GM19240 (cell line): ENCODE data around the gene IMPDH1.
"Not testable (repeated sequence)": the region's sequence is repeated elsewhere in the genome, so short reads cannot be mapped to it uniquely, and the experiment has no call there.

Source experiments
- DNase-seq: peaks from one replicate; pipeline ENCODE4 v3.0.0; 2011; ENCODE audit warnings: low spot score; ENCODE audit not compliant: insufficient read length

IMPDH1 gene

DNA sequence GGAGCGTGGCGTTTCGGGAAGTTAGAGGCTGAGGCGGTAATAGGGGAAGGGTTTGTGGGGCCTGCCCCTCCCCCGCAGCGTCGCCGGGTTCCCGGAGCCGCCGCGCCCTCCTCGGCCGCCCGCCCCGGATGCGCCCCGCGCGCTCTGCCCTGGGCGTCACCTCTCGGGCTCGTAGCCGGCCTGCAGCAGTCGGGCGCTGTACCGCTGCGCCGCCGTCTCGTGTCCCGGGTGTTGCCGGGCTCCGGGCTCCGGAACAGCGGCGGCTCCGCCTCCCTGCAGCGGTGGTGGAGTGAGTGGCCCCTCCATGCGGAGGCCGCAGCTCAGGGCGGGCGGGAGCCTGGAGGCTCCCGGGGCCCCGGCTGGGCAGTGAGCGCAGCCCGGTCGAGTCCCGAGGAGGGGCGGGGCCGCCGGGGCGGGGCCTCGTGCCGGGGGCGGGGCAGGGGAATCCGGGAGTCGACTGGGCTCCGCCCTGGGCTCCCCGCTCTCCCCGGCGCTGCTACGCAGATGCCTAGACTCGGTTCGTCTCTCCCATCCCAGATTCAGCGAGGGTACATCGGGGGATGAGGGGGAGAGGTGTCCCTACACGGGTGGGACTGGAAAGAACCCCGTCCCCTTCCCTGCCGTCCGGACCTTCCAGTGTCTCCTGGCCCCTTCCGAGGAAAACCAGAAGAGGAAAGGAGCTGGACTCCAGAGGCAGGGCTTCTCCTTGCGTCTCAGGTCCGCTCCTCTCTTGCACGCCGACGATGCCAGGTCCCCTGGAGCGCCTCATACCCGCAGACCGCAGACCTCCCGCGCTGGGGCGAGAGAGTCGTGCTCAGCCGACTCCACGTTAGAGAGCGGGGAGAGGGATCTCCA is at the start of gene IMPDH1:
Gene IMPDH1, minus strand, starts transcription at position 387 of the 855 bp plus-strand sequence. Its CDS starts 81 bp downstream, at position 306.
- peak; percentile 92 for DNase-seq

DNA sequence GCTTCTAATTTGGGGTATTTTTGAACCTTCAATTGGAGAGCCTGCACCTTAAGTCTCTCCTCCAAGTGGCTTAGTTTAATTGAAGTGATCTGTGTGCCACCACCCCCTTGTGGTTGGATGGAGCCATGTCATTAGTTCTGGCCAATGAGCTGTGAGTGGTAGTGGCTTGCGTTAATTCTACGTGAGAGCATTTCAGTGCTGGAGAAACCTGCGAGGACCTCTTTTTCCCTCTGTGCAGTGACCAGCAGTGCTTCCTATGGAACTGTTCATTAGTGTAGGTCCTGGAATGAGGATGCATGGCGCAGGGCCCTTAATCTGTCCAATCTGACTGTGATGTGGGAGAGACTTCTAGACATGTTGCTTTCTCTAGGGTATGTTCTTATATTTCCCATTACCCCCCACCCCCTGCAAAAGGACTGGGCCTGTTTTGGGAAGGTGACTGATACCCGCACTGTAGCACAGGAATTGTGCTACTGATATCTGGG is 49.7 kb upstream of the IMPDH1 start:
- DNase-seq = peak; percentile 43

DNA sequence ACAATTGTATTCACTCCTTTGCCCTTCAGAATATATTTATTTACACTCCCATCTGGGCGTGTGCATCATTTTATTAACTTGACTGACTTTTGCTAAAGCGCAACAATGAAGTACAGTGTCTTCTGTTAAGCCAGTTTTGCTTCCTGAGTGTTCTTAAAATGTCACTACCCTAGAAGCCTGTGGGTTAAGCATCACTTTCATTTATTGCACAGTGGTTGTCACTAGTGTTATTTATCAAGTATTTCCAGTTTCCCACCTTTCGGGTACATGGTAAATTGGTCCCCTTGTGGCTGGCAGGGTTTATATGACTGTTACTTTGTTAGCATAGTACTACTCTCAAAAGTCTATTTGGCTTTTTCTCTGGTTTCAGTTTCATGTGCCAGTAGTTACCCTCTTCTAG is 49.2 kb upstream of the IMPDH1 start:
- DNase-seq = peak; percentile 19

DNA sequence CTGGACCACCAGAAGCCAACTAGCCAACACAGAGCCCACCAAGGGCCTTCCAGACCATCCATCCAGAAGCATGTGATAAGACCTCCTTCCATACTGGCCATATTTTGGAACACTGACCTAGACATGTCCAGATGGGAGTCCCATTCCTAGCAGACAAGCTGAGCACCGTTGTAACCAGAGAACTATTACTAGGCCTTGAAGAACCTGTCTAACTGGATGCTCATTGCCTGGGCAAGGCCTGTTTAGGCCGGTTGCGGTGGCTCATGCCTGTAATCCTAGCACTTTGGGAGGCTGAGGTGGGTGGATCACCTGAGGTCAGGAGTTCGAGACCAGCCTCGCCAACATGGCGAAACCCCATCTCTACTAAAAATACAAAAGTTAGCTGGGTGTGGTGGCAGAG is 47.6 kb upstream of the IMPDH1 start:
- not testable (repeated sequence) for DNase-seq

DNA sequence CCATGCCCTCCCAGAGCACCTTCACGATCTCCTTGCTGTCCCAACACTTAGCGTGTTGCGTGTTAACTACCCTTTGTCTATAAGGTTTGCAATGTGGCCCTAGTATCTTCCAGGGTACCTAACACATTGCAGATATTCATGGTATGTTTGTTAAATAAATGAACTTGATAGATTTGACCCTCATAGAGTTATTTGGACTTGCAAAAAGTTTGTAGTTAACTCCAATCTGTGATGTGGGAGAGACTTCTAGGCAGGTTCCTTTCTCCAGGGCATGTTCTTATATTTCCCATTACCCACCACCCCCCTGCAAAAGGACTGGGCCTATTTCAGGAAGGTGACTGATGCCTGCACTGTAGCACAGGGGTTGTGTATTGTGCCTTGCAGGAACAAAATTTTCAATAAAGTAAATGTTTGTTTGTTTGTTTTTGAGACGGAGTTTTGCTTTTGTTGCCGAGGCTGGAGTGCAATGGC is 46.5 kb upstream of the IMPDH1 start:
- no peak for DNase-seq

DNA sequence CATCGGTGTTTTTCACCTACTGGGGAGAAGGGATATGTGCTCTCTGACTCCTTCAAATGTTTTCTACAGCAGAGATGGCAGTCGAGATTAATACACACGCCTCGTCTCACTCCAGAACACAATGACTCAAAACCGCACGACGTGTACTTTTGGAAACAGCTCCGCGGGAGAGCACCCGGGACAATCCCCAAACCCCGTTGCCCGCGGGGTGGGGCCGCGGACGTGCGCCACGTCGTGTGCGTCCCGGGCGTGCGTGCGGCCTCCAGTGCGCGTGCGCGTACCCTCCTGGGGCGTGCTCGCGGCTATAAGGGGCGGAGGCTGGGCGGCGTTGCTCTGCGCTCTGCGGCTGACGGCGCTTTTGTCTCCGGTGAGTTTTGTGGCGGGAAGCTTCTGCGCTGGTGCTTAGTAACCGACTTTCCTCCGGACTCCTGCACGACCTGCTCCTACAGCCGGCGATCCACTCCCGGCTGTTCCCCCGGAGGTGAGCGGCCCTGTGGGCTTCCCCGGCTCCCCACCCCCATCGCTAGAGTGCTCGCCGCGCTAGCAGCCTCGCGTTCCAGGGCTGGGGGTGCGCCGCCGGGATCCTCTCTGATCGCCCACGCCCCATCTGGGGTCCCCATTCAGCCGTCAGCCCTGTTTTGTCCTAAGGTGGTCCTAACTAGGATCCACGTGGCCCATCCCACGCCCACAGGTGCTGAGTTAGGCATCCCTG is 45.9 kb upstream of the IMPDH1 start, which contains the start of gene HILPDA:
Gene HILPDA, plus strand, starts transcription at position 336 of the 712 bp plus-strand sequence. CDS start 1,391 bp downstream, outside the sequence.
- DNase-seq = peak; percentile 85

DNA sequence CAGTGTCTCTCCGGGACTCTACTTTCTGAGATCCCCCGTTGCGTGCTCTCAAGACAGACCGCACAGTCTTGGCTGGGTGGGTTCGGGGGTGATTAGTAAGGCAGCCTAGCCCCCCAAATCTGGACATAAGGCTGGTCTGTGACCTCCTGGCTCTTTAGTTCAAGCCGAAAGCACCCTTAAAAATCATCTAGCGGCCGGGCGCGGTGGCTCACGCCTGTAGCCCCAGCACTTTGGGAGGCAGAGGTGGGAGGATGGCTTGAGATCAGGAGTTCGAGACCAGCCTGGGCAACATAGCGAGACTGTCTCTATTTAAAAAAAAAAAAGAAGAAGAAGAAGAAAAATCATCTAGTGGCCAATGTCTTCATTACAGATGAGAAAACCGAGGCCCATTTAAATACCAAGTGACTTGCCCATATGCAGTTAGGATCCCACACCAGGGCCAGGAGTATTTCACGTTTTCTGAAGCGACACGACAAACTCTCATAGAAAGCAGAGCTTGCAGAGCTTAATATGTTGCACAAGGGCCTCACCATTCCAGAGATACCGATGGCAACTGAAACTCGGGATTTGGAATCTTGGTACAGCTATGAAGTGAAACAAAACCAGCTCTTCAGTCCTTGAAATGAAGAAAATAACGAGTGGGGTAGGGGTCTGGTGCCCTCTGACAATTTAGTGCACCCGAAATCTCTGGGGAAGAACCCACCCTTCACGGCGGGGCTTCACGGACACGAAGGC is 45.2 kb upstream of the IMPDH1 start:
- DNase-seq = no peak

DNA sequence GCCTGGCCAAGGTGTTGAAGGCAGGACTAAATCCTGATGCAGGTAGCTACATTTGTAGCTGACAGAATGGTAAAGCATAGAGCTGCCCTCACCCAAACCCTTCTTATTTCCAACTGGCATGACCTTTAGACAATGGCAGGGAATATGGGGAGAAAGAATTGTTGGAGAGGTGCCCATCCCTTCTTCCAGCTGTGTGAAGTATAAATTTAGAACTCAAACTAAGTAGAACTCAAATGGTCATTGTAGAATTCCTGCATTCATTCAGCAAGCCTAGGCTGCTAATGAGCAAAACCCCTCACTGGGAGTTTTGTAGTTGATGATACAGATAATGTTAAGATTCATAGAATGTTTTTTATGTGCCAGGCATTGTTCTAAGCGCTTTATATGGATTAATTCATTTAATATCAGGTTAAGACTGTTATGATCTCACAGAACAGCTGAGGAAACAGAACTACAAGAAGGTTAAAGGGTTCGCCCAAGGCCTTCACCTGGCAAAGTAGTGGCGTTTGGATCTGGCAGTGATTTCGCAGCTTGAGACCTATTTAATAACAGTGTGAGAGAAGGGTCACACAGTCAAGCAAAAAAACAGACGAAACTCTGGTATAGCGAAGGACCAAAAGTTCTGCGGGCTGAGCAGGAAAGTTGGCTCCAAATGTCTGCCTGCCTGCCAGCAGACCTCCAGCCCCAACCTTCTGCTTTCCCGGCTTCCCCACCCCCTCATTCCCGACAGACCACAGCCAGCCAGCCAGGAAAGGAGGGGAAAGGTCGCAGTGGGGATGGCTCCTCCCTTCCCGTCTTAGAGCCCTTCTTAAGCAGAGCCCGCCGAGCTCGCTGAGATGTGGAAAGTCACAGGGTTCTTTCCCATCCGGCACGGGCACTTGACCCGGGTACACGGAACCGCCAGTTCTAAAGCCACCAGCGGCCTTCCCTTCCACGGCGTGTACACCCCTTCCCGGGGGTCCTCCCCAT is 44.3 kb upstream of the IMPDH1 start:
- no peak for DNase-seq

DNA sequence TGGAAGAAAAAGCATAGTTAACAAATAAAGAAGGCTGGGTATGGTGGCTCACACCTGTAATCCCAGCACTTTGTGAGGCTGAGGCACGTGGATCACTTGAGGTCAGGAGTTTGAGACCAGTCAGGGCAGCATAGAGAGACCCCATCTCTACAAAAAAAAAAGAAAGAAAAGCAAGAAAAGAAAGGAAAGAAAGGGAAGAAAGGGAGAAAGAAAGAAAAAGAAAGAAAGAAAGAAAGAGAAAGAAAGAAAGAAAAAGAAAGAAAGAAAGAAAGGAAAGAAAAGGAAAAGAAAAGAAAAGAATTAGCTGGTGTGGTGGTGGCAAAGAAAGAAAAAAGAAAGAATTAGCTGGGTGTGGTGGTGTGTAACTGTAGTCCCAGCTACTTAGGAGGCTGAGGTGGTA is 42.8 kb upstream of the IMPDH1 start:
- DNase-seq = no peak

DNA sequence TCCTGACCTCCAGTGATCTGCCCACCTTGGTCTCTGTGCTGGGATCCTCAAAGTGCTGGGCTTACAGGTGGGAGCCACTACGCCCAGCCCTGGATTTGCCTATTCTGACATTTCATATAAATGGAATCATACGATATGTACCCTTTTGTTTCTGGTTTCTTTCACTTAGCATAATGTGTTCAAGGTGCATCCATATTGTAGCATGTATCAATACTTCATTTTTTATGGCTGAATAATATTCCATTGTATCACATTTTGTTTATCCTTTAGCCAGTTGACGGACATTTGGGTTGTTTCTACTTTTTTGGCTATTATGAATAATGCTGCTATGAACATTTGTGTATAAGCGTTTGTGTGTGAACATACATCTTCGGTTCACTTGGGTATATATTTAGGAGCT is 41.1 kb upstream of the IMPDH1 start:
- no peak for DNase-seq

DNA sequence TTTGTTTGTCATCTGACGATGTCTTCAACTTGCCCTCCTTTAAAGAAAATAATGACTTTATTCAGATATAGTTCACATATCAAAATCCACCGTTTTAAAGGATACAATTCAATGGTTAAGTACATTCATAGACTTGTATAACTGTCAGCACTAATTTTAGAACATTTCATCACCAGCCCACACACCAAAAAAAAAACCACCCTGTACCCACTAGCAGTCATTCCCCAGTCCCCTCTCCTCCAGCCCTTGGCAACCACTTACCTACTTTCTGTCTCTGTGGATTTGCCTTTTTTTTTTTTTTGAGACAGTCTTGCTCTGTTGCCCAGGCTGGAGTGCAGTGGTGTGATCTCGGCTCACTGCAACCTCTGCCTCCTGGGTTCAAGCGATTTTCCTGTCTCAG is 40.6 kb upstream of the IMPDH1 start:
- DNase-seq = no peak

DNA sequence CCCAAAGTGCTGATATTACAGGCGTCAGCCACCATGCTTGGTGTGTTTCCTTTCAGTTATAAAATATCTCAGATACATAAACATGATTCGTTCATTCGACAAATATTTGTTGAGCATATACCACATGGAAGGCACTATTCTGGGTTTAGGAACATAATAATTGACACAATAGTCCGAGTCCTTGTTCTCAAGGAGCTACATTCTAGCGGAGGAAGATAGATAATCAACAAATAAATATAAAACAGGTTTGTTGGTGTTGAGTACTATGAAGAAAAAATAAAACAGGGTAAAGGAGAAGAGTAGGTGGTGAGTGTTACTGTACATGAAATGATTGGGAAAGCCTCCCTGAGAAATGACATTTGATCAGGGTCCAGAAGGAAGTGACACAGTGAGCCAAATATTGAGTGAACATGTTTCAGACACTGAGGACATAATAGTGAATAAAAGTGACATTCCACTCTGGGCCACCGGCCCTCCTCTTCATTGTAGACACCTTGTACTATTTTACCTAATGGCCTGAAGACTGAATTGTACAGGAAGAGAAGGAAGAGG is 39.0 kb upstream of the IMPDH1 start:
- no peak for DNase-seq

DNA sequence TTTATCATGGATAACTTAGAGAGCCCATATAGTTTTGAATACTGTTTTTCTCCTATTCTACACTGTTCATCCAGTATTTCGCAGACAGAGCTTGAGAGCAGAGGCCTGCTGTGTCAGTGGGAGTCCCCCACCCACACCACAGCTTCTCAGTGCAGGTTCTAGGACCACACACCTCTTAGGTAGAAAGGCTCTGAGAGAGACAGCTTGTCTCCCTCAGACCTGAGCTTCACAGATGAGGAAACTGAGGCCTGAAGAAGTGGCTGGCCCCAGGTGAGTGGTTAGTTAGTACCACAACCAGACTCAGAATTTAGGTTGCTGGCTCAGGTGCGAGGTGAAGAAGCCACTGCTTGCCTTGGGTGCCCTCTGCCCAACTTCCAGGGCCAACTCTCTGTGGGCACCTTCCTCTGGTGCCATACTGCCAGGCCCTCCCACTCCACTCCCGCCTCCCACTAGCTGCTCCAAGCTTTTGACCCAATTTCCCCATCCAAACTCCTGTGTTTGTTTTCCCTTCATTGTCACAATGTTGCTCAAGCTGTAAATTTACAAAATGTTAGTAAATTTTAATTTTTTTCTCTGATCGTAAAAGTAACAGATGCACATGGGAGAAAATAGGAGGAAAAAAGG is 38.3 kb upstream of the IMPDH1 start:
- no peak for DNase-seq

DNA sequence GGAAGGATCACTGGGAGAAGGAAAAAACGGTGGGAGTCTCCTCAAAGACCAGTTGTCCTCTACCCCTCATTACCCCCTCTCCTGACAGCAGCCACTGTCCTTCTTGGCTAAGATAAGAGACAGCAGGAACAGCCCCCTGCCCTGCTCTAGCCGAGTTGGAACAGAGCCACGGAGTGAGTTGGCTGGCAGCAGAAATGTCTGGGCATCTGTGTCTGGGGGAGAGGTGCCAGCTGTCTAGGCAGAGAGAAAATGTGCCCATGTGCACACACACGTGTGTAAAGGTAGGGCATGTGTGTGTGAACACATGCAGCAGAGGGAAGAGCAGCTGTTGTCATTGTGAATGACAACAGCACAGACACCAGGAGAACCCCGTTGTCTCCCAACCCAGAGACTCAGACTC is 36.5 kb upstream of the IMPDH1 start:
- DNase-seq = no peak

DNA sequence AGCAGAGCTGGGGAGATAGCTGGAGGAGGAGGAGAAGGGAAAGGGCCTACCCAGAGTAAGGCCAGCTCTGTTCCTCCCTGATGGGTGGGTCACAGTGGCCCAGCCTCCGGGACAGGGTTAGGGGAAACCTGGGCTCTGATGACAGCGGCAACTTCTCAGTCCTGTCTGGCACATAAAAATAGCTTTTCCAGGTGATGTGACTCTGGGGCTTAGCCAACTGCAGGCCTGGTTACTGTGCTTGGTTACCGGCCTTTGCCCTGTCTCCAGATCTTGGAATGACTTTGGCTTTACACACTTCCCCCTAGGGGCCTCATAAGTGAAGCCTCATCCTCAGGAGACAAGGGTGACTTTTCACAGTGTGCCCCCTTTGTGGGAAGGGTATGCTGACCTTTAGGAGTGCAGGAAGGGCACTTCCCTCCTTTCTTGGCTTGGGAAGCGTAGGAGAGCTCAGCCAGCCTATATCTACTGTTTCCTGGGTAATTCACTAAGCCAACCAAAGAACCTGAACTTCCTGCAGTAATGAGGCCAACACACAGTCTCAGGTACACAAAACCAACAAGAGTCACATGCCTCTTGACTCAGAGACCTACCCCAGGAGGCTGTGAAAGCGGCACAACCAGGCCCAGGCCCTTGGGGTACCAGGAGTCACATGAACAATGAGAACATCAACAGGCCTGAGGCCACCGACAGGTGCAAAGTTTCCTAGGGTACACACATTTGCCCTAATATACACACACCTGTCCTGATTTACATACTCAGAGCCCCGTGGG is 34.2 kb upstream of the IMPDH1 start:
- no peak for DNase-seq

DNA sequence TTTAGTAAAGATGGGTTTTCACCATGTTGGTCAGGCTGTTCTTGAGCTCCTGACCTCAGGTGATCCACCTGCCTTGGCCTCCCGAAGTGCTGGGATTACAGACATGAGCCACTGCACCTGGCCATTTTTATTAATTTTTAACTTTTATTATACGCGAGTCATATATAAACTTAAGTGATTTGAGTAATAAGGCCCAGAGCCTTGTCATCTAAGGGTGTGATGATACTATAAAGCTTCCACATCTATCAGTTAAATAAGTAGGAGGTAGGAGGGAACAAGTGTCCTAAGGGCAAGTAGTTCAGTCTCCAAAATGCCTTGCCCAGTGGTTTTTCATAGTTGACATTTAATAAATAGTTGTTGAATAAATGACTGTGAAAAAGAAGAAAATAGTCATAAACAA is 32.6 kb upstream of the IMPDH1 start:
- no peak for DNase-seq

DNA sequence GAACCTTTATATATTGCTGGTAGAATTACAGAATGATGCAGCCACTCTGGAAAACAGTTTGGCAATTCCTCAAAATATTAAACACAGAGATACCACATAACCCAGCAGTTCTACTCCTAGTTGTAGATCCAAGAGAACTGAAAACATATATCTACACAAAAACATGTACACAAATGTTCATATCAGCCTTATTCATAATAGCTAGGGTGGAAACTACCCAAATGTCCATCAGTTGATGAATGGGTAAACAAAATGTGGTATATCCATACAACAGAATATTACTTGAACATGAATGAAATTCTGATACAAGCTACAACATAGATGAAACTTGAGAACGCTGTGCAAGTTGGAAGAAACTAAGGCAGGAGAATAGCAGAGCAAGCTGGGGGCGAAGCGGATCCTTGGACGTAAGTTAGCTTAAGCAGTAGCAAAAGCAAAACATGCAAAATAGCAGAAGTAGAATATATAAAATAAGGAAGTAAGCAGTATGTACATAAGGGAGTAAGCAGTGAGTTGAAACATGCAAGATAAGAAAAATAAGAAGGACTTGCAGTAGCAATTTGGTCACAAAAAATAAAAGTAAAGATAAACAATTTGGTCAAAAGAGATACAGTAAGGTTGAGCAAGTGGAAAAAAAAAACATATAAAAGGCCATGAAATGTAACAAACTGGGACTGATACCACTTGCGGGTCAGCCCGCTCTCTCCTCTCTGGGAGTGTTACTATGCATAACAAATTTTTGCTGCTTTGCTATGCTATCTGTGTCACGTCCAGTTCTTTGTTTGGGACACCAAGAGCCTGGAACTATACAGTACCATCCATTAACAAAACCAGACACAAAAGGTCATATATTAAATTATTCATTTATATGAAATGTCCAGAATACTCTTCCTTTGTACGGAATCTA is 27.9 kb upstream of the IMPDH1 start:
- no peak for DNase-seq

DNA sequence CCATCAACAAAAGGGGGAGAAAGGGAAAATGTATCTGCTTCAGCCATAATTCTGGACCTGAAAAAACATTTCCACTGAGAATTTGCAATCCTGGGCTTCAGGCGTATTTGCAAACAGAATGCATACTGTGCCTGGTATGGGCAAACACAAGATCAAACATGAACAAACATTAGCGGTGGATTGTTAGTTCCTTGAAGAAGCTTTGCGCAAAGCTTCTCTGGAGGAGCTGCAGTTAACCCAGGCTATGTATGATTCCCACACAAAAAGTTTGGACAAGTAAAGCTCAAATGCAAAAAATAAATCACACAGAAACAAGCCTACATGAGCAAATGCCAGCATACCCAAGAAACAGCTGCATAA is 25.5 kb upstream of the IMPDH1 start:
- no peak for DNase-seq
